HEK293T (cell line): ENCODE measurements around the gene SMARCD2.
A peak's percentile ranks its signal among the peaks of the same experiment; 100 is the strongest.

Experiments
- CTCF ChIA-PET: fragments of 350-600 bp; formaldehyde crosslinking; extraction: SDS; loops from one replicate; lab custom pipeline; 2021; ENCODE audit warnings: antibody characterized with exemption, inconsistent platforms; lab: Yijun Ruan, JAX
- POLR2A ChIA-PET: fragments of 350-600 bp; formaldehyde crosslinking; extraction: SDS; loops from one replicate; lab custom pipeline; 2020; ENCODE audit warnings: antibody characterized with exemption, inconsistent platforms; lab: Yijun Ruan, JAX
- DNase-seq: peaks from one replicate; pipeline ENCODE4 v3.0.0; 2012; ENCODE audit warnings: mixed read lengths; ENCODE audit errors: extremely low spot score
- ARNT ChIP-seq: fragments of 450-650 bp; IDR thresholded peaks from 2 replicates; pipeline ENCODE4 v1.6.1; 2017; ENCODE audit warnings: mild to moderate bottlenecking
- BHLHE40 ChIP-seq: fragments of 450-650 bp; IDR thresholded peaks from 2 replicates; pipeline ENCODE4 v1.6.1; 2016; ENCODE audit warnings: mild to moderate bottlenecking, moderate library complexity, borderline replicate concordance
- CTBP1 ChIP-seq: fragments of 450-650 bp; IDR thresholded peaks from 2 replicates; pipeline ENCODE4 v1.6.1; 2016; ENCODE audit warnings: borderline replicate concordance
- ELF4 ChIP-seq: fragments of 450-650 bp; IDR thresholded peaks from 2 replicates; pipeline ENCODE4 v1.6.1; 2017; ENCODE audit warnings: antibody characterized with exemption
- FOXA1 ChIP-seq: fragments of 450-650 bp; IDR thresholded peaks from 2 replicates; pipeline ENCODE4 v1.6.1; 2016; ENCODE audit warnings: mild to moderate bottlenecking
- FOXK2 ChIP-seq: fragments of 450-650 bp; IDR thresholded peaks from 2 replicates; pipeline ENCODE4 v1.6.1; 2016; ENCODE audit warnings: mild to moderate bottlenecking
- FOXM1 ChIP-seq: fragments of 450-650 bp; IDR thresholded peaks from 2 replicates; pipeline ENCODE4 v1.6.1; 2017; ENCODE audit warnings: mild to moderate bottlenecking, borderline replicate concordance
- HDGF ChIP-seq: fragments of 450-650 bp; IDR thresholded peaks from 2 replicates; pipeline ENCODE4 v1.6.1; 2017; ENCODE audit warnings: antibody characterized with exemption, borderline replicate concordance
- L3MBTL2 ChIP-seq: fragments of 450-650 bp; conservative IDR thresholded peaks from 2 replicates; pipeline ENCODE4 v1.6.1; 2016; ENCODE audit warnings: mild to moderate bottlenecking
- LEF1 ChIP-seq: fragments of 450-650 bp; IDR thresholded peaks from 2 replicates; pipeline ENCODE4 v1.6.1; 2017; ENCODE audit warnings: mild to moderate bottlenecking, borderline replicate concordance
- NFRKB ChIP-seq: fragments of 450-650 bp; IDR thresholded peaks from 2 replicates; pipeline ENCODE4 v1.6.1; 2016; ENCODE audit warnings: mild to moderate bottlenecking, moderate library complexity
- SP1 ChIP-seq: fragments of 450-650 bp; IDR thresholded peaks from 2 replicates; pipeline ENCODE4 v1.6.1; 2017
- SUZ12 ChIP-seq: fragments of 450-650 bp; IDR thresholded peaks from 2 replicates; pipeline ENCODE4 v1.6.1; 2016; ENCODE audit warnings: mild to moderate bottlenecking
- TARDBP ChIP-seq: fragments of 450-650 bp; IDR thresholded peaks from 2 replicates; pipeline ENCODE4 v1.6.1; 2016
- ZNF384 ChIP-seq: fragments of 450-650 bp; IDR thresholded peaks from 2 replicates; pipeline ENCODE4 v1.6.1; 2016
- TF ChIP-seq, protein P1 (sequence below): fragments of 450-650 bp; IDR thresholded peaks from 2 replicates; pipeline ENCODE4 v1.6.1; 2016

SMARCD2 gene

DNA sequence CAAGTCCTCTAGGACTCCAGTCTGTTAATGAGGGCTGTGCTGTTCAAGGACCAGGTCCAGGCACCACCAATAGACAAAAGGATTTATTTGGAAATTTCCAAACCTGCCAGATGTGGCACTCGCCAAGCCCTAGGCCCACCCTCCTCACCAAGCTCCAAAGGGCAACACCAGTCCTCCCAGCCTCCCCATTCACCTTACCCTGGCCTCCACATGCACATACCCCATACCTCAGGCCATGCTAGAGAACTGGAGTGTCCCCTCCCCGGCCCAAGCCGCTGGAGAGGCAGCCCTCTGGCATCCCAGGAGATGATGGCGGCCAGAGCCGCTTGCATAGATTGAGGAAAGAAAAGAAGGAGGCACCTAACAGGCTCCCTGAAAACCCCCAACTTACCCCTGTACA is 10.5 kb downstream of the SMARCD2 start:
- CTCF ChIA-PET, result no interaction called here
- no peak for DNase-seq
- POLR2A ChIA-PET, result interaction anchor here (3.8 kb wide), 1 partner anchor 10 kb away, joined by 27 read pairs; the partner anchor contains the start of gene SMARCD2
- TF ChIP-seq BHLHE40, result no peak
- no peak for TF ChIP-seq ZNF384
- no peak for TF ChIP-seq HDGF
- TF ChIP-seq ELF4, result no peak
- no peak for TF ChIP-seq FOXA1
- TF ChIP-seq FOXK2, result no peak
- no peak for TF ChIP-seq FOXM1
- TF ChIP-seq SP1, result no peak
- no peak for TF ChIP-seq LEF1
- TF ChIP-seq ARNT, result no peak
- TF ChIP-seq L3MBTL2, result no peak
- TF ChIP-seq SUZ12, result no peak
- TF ChIP-seq NFRKB, result no peak
- TF ChIP-seq CTBP1, result no peak
- TF ChIP-seq, protein P1, sequence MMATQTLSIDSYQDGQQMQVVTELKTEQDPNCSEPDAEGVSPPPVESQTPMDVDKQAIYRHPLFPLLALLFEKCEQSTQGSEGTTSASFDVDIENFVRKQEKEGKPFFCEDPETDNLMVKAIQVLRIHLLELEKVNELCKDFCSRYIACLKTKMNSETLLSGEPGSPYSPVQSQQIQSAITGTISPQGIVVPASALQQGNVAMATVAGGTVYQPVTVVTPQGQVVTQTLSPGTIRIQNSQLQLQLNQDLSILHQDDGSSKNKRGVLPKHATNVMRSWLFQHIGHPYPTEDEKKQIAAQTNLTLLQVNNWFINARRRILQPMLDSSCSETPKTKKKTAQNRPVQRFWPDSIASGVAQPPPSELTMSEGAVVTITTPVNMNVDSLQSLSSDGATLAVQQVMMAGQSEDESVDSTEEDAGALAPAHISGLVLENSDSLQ, result no peak
- no peak for TF ChIP-seq TARDBP

DNA sequence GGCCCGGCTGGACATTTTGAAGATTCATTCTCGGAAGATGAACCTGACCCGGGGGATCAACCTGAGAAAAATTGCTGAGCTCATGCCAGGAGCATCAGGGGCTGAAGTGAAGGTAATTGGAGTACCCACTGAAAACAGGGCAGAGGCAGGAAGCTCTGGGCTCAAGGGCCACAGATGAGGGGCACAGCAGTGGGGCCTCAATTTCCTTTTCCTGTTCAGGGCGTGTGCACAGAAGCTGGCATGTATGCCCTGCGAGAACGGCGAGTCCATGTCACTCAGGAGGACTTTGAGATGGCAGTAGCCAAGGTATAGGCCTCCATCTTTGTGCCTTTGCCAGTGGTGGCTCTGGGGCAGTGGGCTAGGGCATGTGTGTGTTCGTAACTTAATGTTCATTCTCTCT is 11.0 kb downstream of the SMARCD2 start:
- no peak for DNase-seq
- CTCF ChIA-PET, result no interaction called here
- no peak for TF ChIP-seq SP1
- TF ChIP-seq L3MBTL2, result no peak
- TF ChIP-seq SUZ12, result no peak
- TF ChIP-seq TARDBP, result no peak
- TF ChIP-seq BHLHE40, result no peak
- TF ChIP-seq ARNT, result no peak
- TF ChIP-seq ZNF384, result no peak
- TF ChIP-seq HDGF, result no peak
- TF ChIP-seq FOXA1, result no peak
- TF ChIP-seq ELF4, result no peak
- TF ChIP-seq NFRKB, result no peak
- TF ChIP-seq, protein P1, result no peak
- TF ChIP-seq FOXK2, result no peak
- TF ChIP-seq FOXM1, result no peak
- TF ChIP-seq CTBP1, result no peak
- no peak for TF ChIP-seq LEF1
- POLR2A ChIA-PET, result interaction anchor here (3.8 kb wide), 1 partner anchor 10 kb away, joined by 27 read pairs; the partner anchor contains the start of gene SMARCD2

DNA sequence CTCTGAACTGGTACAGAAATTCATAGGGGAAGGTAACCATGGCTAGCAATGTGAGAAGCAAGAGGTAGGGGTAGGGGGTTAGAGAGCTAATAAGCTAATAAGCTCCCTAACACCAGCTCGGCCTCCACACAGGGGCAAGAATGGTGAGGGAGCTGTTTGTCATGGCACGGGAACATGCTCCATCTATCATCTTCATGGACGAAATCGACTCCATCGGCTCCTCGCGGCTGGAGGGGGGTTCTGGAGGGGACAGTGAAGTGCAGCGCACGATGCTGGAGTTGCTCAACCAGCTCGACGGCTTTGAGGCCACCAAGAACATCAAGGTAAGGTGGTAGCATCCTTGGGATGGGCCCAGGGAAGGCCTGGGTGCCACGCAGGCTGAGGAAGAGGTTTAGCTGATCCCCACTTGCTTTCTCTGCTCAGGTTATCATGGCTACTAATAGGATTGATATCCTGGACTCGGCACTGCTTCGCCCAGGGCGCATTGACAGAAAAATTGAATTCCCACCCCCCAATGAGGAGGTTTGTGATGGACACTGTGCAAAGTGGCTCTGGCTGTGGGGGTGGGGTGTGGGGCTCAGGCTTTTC is 11.5 kb downstream of the SMARCD2 start:
- ChIA-PET CTCF (interaction anchor here (0.7 kb wide), 1 partner anchor 11 kb away, joined by 3 read pairs; no protein-coding TSS in a partner anchor), POLR2A (interaction anchor here (1.7 to 3.8 kb wide), 2 partner anchors 10 to 11 kb away, joined by 5 to 27 read pairs; partner anchors contain the start of gene SMARCD2)
- TF ChIP-seq LEF1 (no peak), ARNT (no peak), NFRKB (no peak), ZNF384 (no peak), BHLHE40 (no peak), FOXA1 (no peak), ELF4 (no peak), HDGF (no peak)
- DNase-seq, result no peak

DNA sequence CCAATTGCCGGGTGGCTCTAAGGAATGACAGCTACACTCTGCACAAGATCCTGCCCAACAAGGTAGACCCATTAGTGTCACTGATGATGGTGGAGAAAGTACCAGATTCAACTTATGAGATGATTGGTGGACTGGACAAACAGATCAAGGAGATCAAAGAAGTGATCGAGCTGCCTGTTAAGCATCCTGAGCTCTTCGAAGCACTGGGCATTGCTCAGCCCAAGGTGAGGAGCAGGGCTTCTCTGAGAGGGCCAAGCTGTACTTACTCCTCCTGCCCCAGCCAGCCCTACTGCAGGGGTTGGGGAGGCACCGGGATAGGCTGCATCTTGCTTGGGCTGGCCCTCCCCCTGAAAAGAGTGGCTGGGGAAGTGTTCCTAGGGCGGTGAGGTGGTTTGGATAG is 12.2 kb downstream of the SMARCD2 start:
- ChIA-PET POLR2A (interaction anchor here (1.7 to 6.2 kb wide), 3 partner anchors 9 to 56 kb away, joined by 5 to 52 read pairs (median 27); partner anchors contain the start of genes CCDC47, DDX42 and SMARCD2), CTCF (interaction anchor here (0.7 kb wide), 1 partner anchor 11 kb away, joined by 3 read pairs; no protein-coding TSS in a partner anchor)
- no peak for TF ChIP-seq NFRKB
- no peak for DNase-seq

DNA sequence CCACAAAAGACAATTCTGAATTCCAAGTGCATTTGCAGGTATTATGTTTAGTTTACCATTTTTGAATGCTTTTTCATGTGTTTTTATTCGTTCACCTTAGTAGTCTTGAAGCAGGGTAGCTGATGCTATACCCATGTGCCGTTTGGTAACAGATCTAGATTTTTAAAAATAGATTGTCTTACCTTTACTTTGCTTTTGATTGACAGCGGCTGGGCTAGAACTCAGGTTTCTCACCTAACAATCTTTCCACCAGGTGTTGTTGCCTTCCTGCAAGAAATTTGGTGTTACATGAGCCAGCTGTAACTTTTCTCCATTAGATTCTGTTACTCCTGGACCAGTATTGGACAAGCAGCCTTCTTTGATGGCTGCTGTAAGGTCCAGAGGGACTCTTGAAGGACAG is 13.5 kb downstream of the SMARCD2 start:
- CTCF ChIA-PET, result interaction anchor here (1.4 kb wide), 1 partner anchor 403 kb away, joined by 4 read pairs; no protein-coding TSS in a partner anchor
- TF ChIP-seq ZNF384, result no peak
- TF ChIP-seq, protein P1, result peak; percentile 57
- no peak for DNase-seq
- POLR2A ChIA-PET, result interaction anchor here (1.1 to 6.2 kb wide), 2 partner anchors 14 to 54 kb away, joined by 3 to 52 read pairs; partner anchors contain the start of genes CCDC47, DDX42 and SMARCD2

DNA sequence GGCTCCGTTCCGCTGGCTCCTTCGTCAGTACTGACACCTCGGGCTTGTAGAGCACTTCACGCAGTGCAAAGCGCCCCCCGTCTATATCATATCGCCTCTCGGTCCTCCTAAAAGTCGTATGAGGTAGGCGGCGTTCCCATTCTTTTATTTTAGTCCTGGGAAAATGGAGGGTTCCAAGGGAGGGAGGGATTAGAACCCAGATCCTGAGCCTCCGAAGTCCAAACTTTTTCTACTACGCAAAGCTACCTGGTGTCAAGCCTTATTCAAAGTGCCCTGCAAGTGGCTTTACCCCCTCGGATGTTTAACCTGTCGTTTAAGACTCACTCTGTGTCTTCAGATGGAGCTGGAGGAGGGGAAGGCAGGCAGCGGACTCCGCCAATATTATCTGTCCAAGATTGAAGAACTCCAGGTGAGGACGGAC is 14.7 kb downstream of the SMARCD2 start:
- POLR2A ChIA-PET, result interaction anchor here (0.6 to 6.2 kb wide), 6 partner anchors 10 to 86 kb away, joined by 3 to 67 read pairs (median 20); partner anchors contain the start of genes CCDC47, DDX42 and SMARCD2
- DNase-seq, result no peak
- no peak for TF ChIP-seq BHLHE40
- TF ChIP-seq FOXM1, result no peak
- TF ChIP-seq HDGF, result no peak
- no peak for TF ChIP-seq TARDBP
- no peak for TF ChIP-seq NFRKB
- no peak for TF ChIP-seq ARNT
- no peak for TF ChIP-seq SP1
- no peak for TF ChIP-seq FOXK2

More for the DNA sequence above, 14.7 kb downstream of the SMARCD2 start:
- CTCF ChIA-PET, result interaction anchor here (1.0 to 1.4 kb wide), 2 partner anchors 193 to 402 kb away, joined by 3 to 4 read pairs; no protein-coding TSS in a partner anchor
